NB4 (cell line): ENCODE measurements around the gene MTHFD1.

Experiments used
- DNase-seq: peaks from one replicate; pipeline ENCODE4 v3.0.0; 2010; ENCODE audit warnings: low read depth
- H3K4me3 ChIP-seq: one replicate; pipeline ENCODE4 v1.5.1; 2011; ENCODE audit warnings: mild to moderate bottlenecking, low read depth, low read length, moderate library complexity
- CTCF ChIP-seq: IDR thresholded peaks from one replicate; pipeline ENCODE4 v1.5.1; 2012; ENCODE audit warnings: low read depth, low read length
- MAX ChIP-seq: IDR thresholded peaks from 2 replicates; pipeline ENCODE4 v1.6.1; 2011; ENCODE audit warnings: low read depth, low read length
- MYC ChIP-seq: IDR thresholded peaks from 2 replicates; pipeline ENCODE4 v1.6.1; 2011; ENCODE audit warnings: low read depth, low read length
- POLR2A ChIP-seq: IDR thresholded peaks from 2 replicates; pipeline ENCODE4 v1.6.1; 2011; ENCODE audit warnings: mild to moderate bottlenecking; ENCODE audit not compliant: insufficient read length; ENCODE audit errors: extremely low read depth

MTHFD1 gene

GRCh38 chr14:64387782-64388532 is at the start of gene MTHFD1:
Gene MTHFD1 (plus strand): TSS chr14:64388353. CDS start chr14:64388428, 75 bp downstream.
- H3K4me3 ChIP-seq = peak within 1 kb of the TSS; percentile 89
- TF ChIP-seq CTCF = no peak
- TF ChIP-seq MYC = peak; percentile 97
- TF ChIP-seq MAX = peak; percentile 99
- peak; percentile 77 for TF ChIP-seq POLR2A
- peak; percentile 98 for DNase-seq

GRCh38 chr14:64338616-64339316 is 49.4 kb upstream of the MTHFD1 start:
- TF ChIP-seq POLR2A (peak; percentile 82), MAX (peak; percentile 74), CTCF (no peak), MYC (peak; percentile 87)
- peak; percentile 99 for DNase-seq
- H3K4me3 ChIP-seq = peak overlapping the region; percentile 76

GRCh38 chr14:64340560-64341196 is 47.5 kb upstream of the MTHFD1 start:
- TF ChIP-seq POLR2A (no peak), MAX (no peak)

GRCh38 chr14:64347748-64348147 is 40.4 kb upstream of the MTHFD1 start:
- no peak for TF ChIP-seq MAX
- no peak for TF ChIP-seq CTCF
- TF ChIP-seq MYC = no peak
- no peak for TF ChIP-seq POLR2A
- no peak overlapping the region for H3K4me3 ChIP-seq
- no peak for DNase-seq

More at GRCh38 chr14:64340560-64341196, 47.5 kb upstream of the MTHFD1 start:
- H3K4me3 ChIP-seq = no peak overlapping the region
- no peak for DNase-seq

GRCh38 chr14:64349741-64350490 is 38.2 kb upstream of the MTHFD1 start:
- TF ChIP-seq POLR2A (no peak), MAX (no peak), CTCF (no peak), MYC (no peak)
- no peak overlapping the region for H3K4me3 ChIP-seq
- no peak for DNase-seq
